ENCODE data around the gene BANP. TPM values are rescaled to one million over a fixed set of nuclear protein-coding genes. Genes with fewer than 3 reads are reported as not detected.

BANP gene
- total RNA-seq, 3 donors from 2014 or later: 21.9 to 45.4 (median 32.4) TPM

DNA sequence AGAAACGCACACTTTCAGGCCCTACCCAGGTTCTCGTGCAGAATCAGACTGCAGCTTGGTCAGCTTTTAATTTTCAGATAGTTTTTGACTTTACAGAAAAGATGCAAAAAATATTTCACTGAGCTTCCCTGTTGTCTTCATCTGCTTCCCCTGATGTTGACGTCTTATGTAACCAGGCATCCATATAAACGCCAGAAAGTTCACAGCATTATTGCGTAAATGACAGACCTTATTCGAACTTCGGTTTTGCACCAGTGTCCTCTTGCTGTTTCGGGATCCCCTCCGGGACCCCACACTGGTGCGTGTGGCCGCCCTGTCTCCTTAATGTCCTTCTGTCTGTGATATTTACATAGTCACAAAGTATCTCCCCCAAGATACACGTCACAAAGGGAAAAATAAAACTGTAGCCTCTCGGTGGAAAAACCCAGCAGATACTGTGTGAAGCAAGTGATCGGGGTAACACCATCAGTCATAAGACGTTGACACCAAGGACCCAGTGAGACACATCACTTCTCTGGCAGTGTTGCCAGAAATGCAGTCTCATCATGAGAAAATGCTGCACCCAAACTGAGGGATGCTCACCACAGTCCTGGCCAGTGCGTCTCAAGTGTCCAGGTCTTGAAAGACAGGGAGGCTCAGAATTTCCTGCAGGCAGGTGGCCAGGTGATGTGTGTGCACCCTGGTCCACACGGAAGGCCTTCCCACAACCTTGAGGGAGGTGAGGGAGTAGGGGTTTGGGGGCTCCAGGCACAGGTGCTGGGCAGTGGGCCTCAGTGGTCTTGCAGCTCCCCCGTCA, 4.3 kb downstream of the BANP start:
- intact Hi-C loops (cut with DNase I; ENCODE audit: low total_unique reads): no loop called here
- H3K9me3 ChIP-seq: no peaks in the 10 kb centered on the region
- no peaks in the 10 kb centered on the region for H3K27me3 ChIP-seq
- TF ChIP-seq, protein P1, sequence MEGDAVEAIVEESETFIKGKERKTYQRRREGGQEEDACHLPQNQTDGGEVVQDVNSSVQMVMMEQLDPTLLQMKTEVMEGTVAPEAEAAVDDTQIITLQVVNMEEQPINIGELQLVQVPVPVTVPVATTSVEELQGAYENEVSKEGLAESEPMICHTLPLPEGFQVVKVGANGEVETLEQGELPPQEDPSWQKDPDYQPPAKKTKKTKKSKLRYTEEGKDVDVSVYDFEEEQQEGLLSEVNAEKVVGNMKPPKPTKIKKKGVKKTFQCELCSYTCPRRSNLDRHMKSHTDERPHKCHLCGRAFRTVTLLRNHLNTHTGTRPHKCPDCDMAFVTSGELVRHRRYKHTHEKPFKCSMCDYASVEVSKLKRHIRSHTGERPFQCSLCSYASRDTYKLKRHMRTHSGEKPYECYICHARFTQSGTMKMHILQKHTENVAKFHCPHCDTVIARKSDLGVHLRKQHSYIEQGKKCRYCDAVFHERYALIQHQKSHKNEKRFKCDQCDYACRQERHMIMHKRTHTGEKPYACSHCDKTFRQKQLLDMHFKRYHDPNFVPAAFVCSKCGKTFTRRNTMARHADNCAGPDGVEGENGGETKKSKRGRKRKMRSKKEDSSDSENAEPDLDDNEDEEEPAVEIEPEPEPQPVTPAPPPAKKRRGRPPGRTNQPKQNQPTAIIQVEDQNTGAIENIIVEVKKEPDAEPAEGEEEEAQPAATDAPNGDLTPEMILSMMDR (IDR thresholded peaks at IDR 0.05): no peak
- TF ChIP-seq POLR2AphosphoS5 (IDR thresholded peaks at IDR 0.05) (no peak), POLR2A (IDR thresholded peaks at IDR 0.05) (no peak)
- peak overlapping the region in 2 of 3 donors; percentile 24 to 47 for H3K4me3 ChIP-seq
- H3K4me1 ChIP-seq: peaks cover 16 to 35% of the 10 kb centered on the region in 2 donors
- no peaks in the 10 kb centered on the region for H3K36me3 ChIP-seq
- DNase-seq (ENCODE audit: low spot score in 2 of 2): no peak
- peak overlapping the region; percentile 95 to 97 for H3K27ac ChIP-seq

DNA sequence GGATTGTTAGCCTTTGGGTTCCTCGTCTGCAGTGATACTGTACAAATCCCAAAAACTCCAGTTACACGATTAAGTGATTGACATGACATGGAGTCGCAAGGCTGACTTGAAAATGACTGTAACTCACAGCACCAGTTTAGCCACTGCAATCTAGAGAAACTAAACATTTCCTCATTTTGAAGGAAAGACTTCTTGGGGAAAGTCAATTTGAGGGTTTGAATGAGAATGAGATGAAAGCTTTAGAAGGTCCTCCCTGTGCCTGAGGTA, 4.8 kb downstream of the BANP start:
- no peak for DNase-seq (ENCODE audit: low spot score in 2 of 2)
- intact Hi-C loops (cut with DNase I; ENCODE audit: low total_unique reads): no loop called here
- no peaks in the 10 kb centered on the region for H3K36me3 ChIP-seq
- peaks cover 16 to 35% of the 10 kb centered on the region in 2 donors for H3K4me1 ChIP-seq
- peak overlapping the region; percentile 95 to 97 for H3K27ac ChIP-seq
- no peaks in the 10 kb centered on the region for H3K27me3 ChIP-seq
- no peaks in the 10 kb centered on the region for H3K9me3 ChIP-seq
- peak overlapping the region in 1 of 3 donors; percentile 47 for H3K4me3 ChIP-seq
- TF ChIP-seq, protein P1 (IDR thresholded peaks at IDR 0.05): no peak
- TF ChIP-seq POLR2A (IDR thresholded peaks at IDR 0.05) (no peak), POLR2AphosphoS5 (IDR thresholded peaks at IDR 0.05) (no peak)

DNA sequence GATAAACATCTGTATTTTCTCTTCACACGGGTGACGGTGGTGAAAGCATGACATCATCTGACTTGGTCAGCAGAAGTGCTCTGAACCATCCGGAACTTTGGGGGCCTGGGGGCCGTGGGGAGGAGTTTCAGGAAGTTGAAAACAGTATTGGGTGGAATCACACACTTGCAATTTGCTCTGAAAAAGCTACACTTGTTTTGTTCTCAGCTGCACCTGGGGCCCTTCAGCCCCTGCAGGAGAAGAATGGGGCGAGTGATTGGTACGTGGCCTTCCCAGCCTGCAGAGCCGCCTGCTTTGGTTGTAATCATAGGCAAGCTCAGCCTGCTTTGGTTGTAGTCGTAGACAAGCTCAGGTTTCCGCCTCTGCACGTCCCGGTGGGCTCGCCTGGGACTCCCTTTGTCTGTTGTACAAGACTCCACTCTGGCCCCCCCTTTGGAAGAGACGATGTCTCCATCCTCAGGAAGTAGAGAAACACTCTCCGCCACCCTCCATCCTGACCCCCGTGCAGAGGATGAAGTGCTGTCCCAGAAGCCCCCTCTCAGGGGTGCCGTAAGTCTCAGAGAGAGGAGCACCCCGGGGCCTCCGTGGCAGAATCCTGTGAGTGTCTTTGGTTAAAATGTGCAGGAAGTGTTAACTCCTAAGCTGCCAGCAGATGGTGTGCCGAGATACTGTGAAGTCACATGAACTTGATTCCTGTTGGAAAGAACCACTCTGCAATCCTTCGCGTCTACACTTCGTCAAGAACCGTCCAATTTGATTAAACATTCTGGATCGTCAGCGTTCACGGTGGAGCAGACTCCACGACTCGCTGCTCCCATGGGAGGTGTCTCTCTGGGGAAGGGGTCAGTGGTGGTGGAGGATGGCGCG, 5.4 kb downstream of the BANP start:
- H3K4me1 ChIP-seq: peaks cover 16 to 35% of the 10 kb centered on the region in 2 donors

DNA sequence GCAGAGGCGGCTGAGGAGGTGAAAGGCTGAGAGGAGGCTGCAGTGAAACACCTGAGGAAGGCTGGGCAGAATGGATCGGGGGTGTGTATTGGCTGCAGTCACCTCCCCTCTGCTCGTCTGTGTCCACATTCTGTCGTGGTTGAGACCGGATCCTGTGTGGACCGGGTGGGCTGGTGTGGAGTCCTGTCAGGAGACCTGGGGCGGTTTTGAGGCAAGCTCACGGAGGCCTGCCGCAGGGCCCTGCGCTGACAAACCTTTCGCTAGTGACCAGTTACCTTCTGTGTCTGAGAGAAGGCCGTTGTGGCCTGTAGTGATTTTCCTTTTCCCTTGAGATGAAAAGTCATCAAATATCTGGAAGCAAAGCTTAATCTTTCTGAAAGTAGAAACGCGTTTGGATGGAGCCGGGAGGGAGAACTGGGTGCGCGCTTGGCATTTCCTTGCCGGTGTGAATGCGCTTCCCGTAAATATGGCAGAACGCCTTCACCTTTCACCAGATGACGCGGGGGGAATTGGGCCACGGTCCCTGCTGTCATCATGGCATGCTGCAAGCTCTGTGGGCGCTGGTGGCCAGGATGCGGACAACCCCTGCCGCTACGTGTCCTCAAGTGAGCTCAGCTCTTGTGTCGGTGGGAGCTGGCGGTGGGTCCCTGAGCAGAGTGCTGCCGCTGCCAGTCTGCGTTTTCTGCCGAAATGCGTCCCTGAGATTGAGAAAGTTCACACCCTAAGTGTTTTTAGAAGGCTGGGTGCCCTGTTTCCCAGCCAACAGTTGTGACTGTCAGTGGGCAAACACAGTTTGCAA, 6.3 kb downstream of the BANP start:
- Histone ChIP-seq H3K4me1 (peaks cover 16 to 35% of the 10 kb centered on the region in 2 donors), H3K27ac (peak overlapping the region; percentile 95 to 97), H3K4me3 (peak overlapping the region in 2 of 3 donors; percentile 12 to 47), H3K9me3 (no peaks in the 10 kb centered on the region), H3K36me3 (no peaks in the 10 kb centered on the region), H3K27me3 (no peaks in the 10 kb centered on the region)
- no peak for DNase-seq (ENCODE audit: low spot score in 2 of 2)
- TF ChIP-seq, protein P1 (IDR thresholded peaks at IDR 0.05): no peak
- TF ChIP-seq POLR2AphosphoS5 (IDR thresholded peaks at IDR 0.05) (no peak), POLR2A (IDR thresholded peaks at IDR 0.05) (no peak)
- intact Hi-C loops (cut with DNase I; ENCODE audit: low total_unique reads): no loop called here

More for the DNA sequence above, 5.4 kb downstream of the BANP start:
- TF ChIP-seq POLR2A (IDR thresholded peaks at IDR 0.05) (no peak), POLR2AphosphoS5 (IDR thresholded peaks at IDR 0.05) (no peak)
- TF ChIP-seq, protein P1 (IDR thresholded peaks at IDR 0.05): no peak
- Histone ChIP-seq H3K9me3 (no peaks in the 10 kb centered on the region), H3K27ac (peak overlapping the region; percentile 95 to 97), H3K4me3 (peak overlapping the region in 2 of 3 donors; percentile 12 to 47), H3K36me3 (no peaks in the 10 kb centered on the region), H3K27me3 (no peaks in the 10 kb centered on the region)
- intact Hi-C loops (cut with DNase I; ENCODE audit: low total_unique reads): no loop called here
- DNase-seq (ENCODE audit: low spot score in 2 of 2): no peak

Data from breast epithelium (tissue), 4 donors.